Measurements from ENCODE around the gene SARM1. TPM values are rescaled to one million over a fixed set of nuclear protein-coding genes. Genes with fewer than 3 reads are reported as not detected.
"Not testable (repeated sequence)": the region's sequence is repeated elsewhere in the genome, so short reads cannot be mapped to it uniquely, and the experiment has no call there.

SARM1 gene
- total RNA-seq, 1 experiment from 2014 or later, result 17.4 TPM

DNA sequence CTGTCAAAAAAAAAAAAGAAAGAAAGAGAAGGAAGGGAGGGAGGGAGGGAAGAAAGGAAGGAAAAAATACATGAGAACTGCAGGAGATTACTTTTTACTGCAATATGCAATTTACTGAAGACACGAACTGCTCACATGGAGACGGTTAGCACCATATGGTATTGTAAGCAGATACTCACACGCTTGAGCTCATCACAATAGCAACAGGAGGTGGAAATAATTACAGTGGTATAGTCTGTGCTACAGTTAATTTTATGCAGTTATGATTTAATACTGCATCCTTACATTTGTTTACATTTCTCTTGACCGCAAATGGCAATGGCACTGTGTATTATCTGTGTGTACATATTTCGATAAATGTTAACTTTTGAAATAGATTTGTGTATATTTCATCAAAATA is 55.9 kb downstream of the SARM1 start:
- no TSS peak for BruUV-seq (replicated peaks)
- intact Hi-C loops (cut with micrococcal nuclease; ENCODE audit: unreplicated experiment) (no loop called here), in situ Hi-C loops (cut with HindIII; ENCODE audit: low pct_unique_long_range_greater_than_20kb, low sequenced_read_pairs) (no loop called here)
- TF ChIP-seq POLR2AphosphoS5 (IDR thresholded peaks at IDR 0.05; ENCODE audit: low read depth, low read length), result no peak
- TF ChIP-seq, protein P1, sequence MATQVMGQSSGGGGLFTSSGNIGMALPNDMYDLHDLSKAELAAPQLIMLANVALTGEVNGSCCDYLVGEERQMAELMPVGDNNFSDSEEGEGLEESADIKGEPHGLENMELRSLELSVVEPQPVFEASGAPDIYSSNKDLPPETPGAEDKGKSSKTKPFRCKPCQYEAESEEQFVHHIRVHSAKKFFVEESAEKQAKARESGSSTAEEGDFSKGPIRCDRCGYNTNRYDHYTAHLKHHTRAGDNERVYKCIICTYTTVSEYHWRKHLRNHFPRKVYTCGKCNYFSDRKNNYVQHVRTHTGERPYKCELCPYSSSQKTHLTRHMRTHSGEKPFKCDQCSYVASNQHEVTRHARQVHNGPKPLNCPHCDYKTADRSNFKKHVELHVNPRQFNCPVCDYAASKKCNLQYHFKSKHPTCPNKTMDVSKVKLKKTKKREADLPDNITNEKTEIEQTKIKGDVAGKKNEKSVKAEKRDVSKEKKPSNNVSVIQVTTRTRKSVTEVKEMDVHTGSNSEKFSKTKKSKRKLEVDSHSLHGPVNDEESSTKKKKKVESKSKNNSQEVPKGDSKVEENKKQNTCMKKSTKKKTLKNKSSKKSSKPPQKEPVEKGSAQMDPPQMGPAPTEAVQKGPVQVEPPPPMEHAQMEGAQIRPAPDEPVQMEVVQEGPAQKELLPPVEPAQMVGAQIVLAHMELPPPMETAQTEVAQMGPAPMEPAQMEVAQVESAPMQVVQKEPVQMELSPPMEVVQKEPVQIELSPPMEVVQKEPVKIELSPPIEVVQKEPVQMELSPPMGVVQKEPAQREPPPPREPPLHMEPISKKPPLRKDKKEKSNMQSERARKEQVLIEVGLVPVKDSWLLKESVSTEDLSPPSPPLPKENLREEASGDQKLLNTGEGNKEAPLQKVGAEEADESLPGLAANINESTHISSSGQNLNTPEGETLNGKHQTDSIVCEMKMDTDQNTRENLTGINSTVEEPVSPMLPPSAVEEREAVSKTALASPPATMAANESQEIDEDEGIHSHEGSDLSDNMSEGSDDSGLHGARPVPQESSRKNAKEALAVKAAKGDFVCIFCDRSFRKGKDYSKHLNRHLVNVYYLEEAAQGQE (IDR thresholded peaks at IDR 0.05; ENCODE audit: insufficient read depth in 1 of 2, low read depth in 2 of 2, low read length in 1 of 2), result no peak
- TF ChIP-seq TCF7L2 (IDR thresholded peaks at IDR 0.05; ENCODE audit: low read depth, low read length), result no peak
- no peak for TF ChIP-seq SIN3A (IDR thresholded peaks at IDR 0.05; ENCODE audit: borderline replicate concordance, insufficient read depth, low read depth, low read length)
- TF ChIP-seq, protein P2, sequence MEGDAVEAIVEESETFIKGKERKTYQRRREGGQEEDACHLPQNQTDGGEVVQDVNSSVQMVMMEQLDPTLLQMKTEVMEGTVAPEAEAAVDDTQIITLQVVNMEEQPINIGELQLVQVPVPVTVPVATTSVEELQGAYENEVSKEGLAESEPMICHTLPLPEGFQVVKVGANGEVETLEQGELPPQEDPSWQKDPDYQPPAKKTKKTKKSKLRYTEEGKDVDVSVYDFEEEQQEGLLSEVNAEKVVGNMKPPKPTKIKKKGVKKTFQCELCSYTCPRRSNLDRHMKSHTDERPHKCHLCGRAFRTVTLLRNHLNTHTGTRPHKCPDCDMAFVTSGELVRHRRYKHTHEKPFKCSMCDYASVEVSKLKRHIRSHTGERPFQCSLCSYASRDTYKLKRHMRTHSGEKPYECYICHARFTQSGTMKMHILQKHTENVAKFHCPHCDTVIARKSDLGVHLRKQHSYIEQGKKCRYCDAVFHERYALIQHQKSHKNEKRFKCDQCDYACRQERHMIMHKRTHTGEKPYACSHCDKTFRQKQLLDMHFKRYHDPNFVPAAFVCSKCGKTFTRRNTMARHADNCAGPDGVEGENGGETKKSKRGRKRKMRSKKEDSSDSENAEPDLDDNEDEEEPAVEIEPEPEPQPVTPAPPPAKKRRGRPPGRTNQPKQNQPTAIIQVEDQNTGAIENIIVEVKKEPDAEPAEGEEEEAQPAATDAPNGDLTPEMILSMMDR (IDR thresholded peaks at IDR 0.05), result no peak
- Histone ChIP-seq H3K4me1 (ENCODE audit: control insufficient read depth, insufficient read depth, low read length) (no peaks in the 10 kb centered on the region), H3K36me3 (ENCODE audit: control insufficient read depth, insufficient read depth, low read length) (no peaks in the 10 kb centered on the region), H3K27me3 (ENCODE audit: control insufficient read depth, insufficient read depth, low read length) (peaks cover 3% of the 10 kb centered on the region; the same call in 1 of the 2 replicates), H3K9me3 (ENCODE audit: control insufficient read depth, insufficient read depth, low read depth, low read length) (no peaks in the 10 kb centered on the region), H3K4me3 (ENCODE audit: low read depth in 2 of 2, low read length in 2 of 2) (no peak overlapping the region), H3K27ac (ENCODE audit: low read length) (no peak overlapping the region)
- ATAC-seq (no peak), DNase-seq (ENCODE audit: low read depth, low spot score) (no peak)
- CTCF ChIA-PET, result interaction anchor here (0.6 to 0.7 kb wide), 3 partner anchors 18 to 622 kb away, joined by 4 to 5 read pairs (median 4); no protein-coding TSS in a partner anchor
- POLR2A ChIA-PET, result no interaction called here

DNA sequence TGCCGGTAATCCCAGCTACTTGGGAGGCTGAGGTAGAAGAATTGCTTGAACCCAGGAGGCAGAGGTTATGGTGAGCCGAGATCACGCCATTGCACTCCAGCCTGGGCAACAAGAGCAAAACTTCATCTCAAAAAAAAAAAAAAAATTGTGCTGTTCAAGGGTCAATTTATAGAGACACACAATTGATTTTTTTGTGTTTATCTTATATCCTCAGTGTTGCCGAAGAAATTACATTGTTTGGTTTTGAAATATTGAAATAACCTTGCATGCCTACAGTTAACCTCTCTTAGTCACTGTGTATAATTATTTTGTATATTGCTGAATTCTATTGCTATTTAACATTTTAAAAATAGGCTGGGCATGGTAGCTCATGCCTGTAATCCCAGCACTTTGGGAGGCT is 56.5 kb downstream of the SARM1 start:
- H3K9me3 ChIP-seq (ENCODE audit: control insufficient read depth, insufficient read depth, low read depth, low read length); H3K27me3 ChIP-seq (ENCODE audit: control insufficient read depth, insufficient read depth, low read length); in situ Hi-C loops (cut with HindIII; ENCODE audit: low pct_unique_long_range_greater_than_20kb, low sequenced_read_pairs); H3K4me1 ChIP-seq (ENCODE audit: control insufficient read depth, insufficient read depth, low read length); H3K4me3 ChIP-seq (ENCODE audit: low read depth in 2 of 2, low read length in 2 of 2); intact Hi-C loops (cut with micrococcal nuclease; ENCODE audit: unreplicated experiment); BruUV-seq (replicated peaks); ATAC-seq; DNase-seq (ENCODE audit: low read depth, low spot score); H3K27ac ChIP-seq (ENCODE audit: low read length); H3K36me3 ChIP-seq (ENCODE audit: control insufficient read depth, insufficient read depth, low read length): not testable (repeated sequence)
- ChIA-PET CTCF (interaction anchor here (0.6 to 0.7 kb wide), 2 partner anchors 18 to 79 kb away, joined by 4 to 5 read pairs; no protein-coding TSS in a partner anchor), POLR2A (interaction anchor here (0.6 kb wide), 1 partner anchor 10 kb away, joined by 3 read pairs; no protein-coding TSS in a partner anchor)

DNA sequence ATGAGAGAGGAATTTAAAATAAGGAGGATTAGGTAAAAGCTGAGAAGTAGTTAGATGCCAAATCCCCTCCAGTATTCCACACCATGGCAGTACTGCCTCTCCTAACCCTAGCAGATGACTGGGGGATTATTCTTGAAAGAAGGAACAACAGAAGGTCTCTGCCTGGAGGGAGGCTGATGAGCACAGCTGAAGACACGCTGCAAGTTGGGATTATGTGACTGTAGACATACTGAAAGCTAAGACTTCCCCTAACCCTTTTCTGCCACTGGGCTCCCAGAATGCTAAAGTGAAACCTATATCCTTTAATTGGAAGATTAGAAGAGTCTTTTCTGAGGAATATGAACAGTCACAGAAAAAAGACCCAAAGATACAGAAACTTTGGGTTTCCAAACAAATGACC is 62.2 kb downstream of the SARM1 start:
- Histone ChIP-seq H3K27ac (ENCODE audit: low read length) (no peak overlapping the region), H3K9me3 (ENCODE audit: control insufficient read depth, insufficient read depth, low read depth, low read length) (no peaks in the 10 kb centered on the region), H3K36me3 (ENCODE audit: control insufficient read depth, insufficient read depth, low read length) (no peaks in the 10 kb centered on the region), H3K4me3 (ENCODE audit: low read depth in 2 of 2, low read length in 2 of 2) (no peak overlapping the region), H3K4me1 (ENCODE audit: control insufficient read depth, insufficient read depth, low read length) (no peaks in the 10 kb centered on the region), H3K27me3 (ENCODE audit: control insufficient read depth, insufficient read depth, low read length) (peaks cover 9% of the 10 kb centered on the region; the same call in 1 of the 2 replicates)
- in situ Hi-C loops (cut with HindIII; ENCODE audit: low pct_unique_long_range_greater_than_20kb, low sequenced_read_pairs) (no loop called here), intact Hi-C loops (cut with micrococcal nuclease; ENCODE audit: unreplicated experiment) (no loop called here)
- ChIA-PET CTCF (no interaction called here), POLR2A (no interaction called here)
- ATAC-seq, result no peak
- DNase-seq (ENCODE audit: low read depth, low spot score), result no peak
- no peak for TF ChIP-seq SIN3A (IDR thresholded peaks at IDR 0.05; ENCODE audit: borderline replicate concordance, insufficient read depth, low read depth, low read length)
- TF ChIP-seq TCF7L2 (IDR thresholded peaks at IDR 0.05; ENCODE audit: low read depth, low read length), result no peak
- TF ChIP-seq, protein P2 (IDR thresholded peaks at IDR 0.05), result no peak
- no peak for TF ChIP-seq POLR2AphosphoS5 (IDR thresholded peaks at IDR 0.05; ENCODE audit: low read depth, low read length)
- TF ChIP-seq, protein P1 (IDR thresholded peaks at IDR 0.05; ENCODE audit: insufficient read depth in 1 of 2, low read depth in 2 of 2, low read length in 1 of 2), result no peak
- no TSS peak for BruUV-seq (replicated peaks)

Data from Panc1 (cell line).